COLO668 (cell line): Measurements from ENCODE around the gene GANC.
"Not testable (repeated sequence)": the region's sequence is repeated elsewhere in the genome, so short reads cannot be mapped to it uniquely, and the experiment has no call there.

ENCODE experiments used
- DNase-seq: peaks from one replicate; lab custom pipeline; 2025; ENCODE audit not compliant: unreplicated experiment; lab: John Stamatoyannopoulos, UW

Gene GANC, protein sequence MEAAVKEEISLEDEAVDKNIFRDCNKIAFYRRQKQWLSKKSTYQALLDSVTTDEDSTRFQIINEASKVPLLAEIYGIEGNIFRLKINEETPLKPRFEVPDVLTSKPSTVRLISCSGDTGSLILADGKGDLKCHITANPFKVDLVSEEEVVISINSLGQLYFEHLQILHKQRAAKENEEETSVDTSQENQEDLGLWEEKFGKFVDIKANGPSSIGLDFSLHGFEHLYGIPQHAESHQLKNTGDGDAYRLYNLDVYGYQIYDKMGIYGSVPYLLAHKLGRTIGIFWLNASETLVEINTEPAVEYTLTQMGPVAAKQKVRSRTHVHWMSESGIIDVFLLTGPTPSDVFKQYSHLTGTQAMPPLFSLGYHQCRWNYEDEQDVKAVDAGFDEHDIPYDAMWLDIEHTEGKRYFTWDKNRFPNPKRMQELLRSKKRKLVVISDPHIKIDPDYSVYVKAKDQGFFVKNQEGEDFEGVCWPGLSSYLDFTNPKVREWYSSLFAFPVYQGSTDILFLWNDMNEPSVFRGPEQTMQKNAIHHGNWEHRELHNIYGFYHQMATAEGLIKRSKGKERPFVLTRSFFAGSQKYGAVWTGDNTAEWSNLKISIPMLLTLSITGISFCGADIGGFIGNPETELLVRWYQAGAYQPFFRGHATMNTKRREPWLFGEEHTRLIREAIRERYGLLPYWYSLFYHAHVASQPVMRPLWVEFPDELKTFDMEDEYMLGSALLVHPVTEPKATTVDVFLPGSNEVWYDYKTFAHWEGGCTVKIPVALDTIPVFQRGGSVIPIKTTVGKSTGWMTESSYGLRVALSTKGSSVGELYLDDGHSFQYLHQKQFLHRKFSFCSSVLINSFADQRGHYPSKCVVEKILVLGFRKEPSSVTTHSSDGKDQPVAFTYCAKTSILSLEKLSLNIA (N-terminal part only)

DNA sequence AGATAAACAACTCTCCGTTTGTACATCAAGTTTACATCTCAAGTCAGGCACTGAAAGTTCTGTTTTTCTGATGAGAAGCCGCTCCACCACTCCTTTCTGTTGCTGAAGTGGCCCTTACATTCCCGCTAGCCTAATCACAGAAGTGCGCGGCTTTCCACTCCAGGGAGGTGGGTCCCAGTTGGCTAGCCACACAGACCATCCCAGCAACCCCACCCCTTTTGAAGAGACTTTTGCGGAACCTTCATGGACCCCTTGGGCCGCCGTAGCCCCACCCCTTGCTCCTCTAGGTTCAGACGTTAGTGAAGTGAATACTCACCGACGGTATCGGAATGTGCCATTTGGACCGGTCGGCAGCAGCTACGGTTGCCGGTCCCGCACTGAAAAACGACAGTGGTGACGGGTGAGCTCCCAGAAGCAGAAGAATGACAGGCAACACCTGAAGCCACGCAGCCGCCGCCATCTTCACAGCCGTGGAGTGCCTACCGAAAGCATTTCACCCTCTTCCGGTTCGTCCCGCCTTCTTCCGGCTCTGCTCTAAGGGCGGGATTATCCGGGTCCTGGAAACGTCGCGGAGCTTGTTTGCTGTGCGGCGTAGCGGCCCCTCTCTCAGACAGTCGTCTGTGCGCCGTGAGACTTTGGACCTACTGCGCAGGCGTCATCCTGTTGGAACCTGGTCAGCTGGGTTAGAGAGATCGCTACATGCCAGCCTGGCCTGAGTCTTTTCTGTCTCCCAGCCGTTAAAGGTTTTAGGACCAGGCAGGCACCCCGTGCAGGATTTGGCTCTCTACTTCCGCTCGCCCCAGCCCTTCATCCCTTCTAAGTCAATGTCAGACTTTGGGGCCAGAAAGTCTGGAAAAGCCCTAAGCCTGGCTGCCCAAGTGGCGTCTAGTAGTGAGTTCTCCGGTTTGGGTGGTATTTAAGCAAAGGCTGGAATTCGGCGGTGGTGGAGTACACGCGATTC is at the start of gene GANC, which contains the start of gene TMEM87A:
Gene GANC, plus strand, starts transcription at position 263 of the 961 bp plus-strand sequence. CDS start 1,281 bp downstream, outside the sequence.
Gene TMEM87A, minus strand, starts transcription at position 495 of the 961 bp plus-strand sequence. Its CDS starts 35 bp downstream, at position 460.
- DNase-seq = peak; percentile 97

GRCh38 chr15:42226648-42227047 is 46.4 kb upstream of the GANC start:
- peak; percentile 27 for DNase-seq

GRCh38 chr15:42228036-42228435 is 45.0 kb upstream of the GANC start:
- no peak for DNase-seq

DNA sequence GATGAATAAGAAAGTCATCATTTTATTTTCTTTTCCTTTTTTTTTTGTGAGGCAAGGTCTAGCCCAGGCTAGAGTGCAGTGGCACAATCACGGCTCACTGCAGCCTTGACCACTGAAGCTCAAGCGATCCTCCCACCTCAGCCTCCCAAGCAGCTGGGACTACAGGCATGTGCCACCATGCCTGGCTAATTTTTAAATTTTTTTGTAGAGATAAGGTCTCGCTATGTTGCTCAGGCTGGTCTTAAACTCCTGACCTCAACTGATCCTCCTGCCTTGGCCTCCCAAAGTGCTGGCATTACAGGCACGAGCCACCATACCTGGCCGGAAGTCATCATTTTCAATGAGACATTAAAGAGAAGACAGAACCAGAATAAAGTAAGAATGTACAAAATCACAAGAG is 44.0 kb upstream of the GANC start:
- DNase-seq = not testable (repeated sequence)

GRCh38 chr15:42231088-42231487 is 41.9 kb upstream of the GANC start:
- no peak for DNase-seq

DNA sequence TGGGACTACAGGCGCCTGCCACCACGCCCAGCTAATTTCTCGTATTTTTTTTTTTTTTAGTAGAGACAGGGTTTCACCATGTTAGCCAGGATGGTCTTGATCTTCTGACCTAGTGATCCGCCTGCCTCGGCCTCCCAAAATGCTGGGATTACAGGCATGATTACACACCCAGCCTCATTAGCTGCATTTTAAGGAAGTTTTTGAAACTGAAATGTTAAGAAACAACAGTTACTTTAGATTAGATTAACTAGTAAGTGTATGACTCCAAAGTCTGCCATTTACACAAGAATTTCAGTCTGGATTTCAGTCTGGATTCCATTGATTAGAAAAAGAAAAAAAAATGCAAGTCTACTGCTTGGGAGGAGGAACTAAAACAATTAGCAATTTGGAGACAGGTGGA is 40.4 kb upstream of the GANC start:
- no peak for DNase-seq

DNA sequence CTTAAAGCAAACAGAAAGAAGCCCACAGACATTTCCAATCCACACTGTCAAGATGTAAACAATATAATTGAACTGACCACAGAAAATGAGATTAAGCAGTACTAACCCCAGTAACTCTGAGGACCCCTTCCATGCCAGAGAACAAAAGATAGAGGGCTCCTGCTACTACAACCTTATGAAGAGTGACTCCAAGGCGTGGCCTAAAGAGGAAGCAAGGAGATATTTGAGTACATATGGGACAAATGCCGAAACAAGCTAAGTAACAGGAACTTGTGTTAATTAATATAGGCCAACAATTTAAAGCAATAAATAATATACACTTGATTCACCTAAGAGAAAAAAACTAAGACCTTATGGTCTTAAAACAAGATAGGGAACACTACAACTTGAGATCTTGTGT is 39.9 kb upstream of the GANC start:
- no peak for DNase-seq

DNA sequence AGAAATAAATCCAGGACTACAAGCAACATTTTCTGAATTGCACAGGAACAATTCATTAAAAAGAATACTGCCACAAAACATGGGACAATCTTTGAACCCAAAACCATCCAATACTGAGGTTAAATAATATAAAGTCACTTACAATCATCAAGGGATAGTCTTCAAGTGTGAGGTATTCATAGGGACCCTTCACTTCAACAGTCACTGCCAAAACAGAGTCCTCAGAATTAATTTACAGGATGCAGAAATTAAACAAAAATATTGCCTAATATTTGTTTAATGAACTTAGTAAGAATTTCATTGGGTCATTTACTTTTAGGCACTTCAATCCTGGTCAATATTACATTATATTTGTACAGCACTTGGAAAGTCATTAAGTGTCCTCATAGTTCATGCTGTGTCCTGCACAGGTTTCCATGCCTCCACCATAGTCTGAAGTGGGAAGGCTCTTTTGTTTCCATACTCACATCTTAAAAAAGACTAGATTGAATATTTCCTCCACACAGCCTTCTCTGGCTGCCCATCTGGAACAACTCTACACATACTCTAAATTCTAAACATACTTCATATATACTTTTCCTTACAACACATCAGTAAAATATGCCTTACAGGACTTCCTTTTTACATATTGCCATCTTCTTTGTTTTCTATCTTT is 33.3 kb upstream of the GANC start:
- no peak for DNase-seq

GRCh38 chr15:42240823-42241222 is 32.2 kb upstream of the GANC start:
- no peak for DNase-seq

DNA sequence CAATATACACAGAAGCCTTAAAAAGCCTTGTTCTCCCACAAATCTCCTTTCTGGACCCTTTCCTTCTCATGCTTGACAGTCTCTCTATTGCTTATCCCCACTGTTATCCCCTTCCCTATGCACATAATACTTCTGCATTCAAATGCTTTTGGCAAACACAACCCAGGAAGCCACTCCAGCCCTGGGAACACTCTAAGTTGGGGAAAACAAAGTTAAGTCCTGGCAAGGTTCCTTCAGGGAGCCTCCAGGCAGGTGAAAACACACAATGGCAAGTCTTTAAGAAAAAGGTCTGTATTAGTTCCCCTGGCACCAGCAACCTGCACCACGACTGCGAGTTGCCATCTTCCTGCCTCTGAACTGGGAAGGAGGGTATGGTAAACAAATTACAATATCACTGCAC is 19.7 kb upstream of the GANC start:
- DNase-seq = no peak

DNA sequence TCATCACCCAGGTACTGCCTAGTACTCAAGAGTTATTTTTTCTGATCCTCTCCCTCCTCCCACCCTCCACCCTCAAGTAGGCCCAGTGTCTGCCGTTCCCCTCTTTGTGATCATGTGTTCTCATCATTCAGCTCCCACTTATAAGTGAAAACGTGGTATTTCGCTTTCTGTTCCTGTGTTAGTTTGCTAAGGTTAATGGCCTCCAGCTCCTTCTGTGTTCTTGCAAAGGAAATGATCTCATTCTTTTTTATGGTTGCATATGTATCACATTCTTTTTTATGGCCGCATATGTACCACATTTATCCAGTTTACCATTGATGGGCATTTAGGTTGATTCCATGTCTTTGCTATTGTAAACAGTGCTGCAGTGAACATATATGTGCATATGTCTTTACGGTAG is 8.2 kb upstream of the GANC start:
- no peak for DNase-seq

DNA sequence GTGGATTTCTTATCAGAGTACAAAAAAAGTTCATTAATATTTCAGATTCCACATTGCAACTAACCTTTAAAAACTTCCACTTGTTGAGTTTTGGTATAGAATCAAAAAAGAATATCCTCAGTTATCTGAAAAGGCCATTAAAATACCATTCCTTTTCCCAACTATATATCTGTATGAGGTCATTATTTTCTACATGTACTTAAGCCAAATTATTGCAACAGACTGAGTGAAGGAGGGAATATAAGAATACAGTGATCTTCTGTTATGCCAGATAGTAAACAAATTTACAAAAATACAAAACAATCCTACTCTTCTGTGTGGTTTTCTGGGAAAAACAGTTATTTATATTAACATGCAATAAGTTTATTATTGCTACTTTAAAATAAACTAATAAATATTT is 5.7 kb upstream of the GANC start:
- no peak for DNase-seq

GRCh38 chr15:42270551-42270950 is 2.5 kb upstream of the GANC start:
- DNase-seq = no peak

DNA sequence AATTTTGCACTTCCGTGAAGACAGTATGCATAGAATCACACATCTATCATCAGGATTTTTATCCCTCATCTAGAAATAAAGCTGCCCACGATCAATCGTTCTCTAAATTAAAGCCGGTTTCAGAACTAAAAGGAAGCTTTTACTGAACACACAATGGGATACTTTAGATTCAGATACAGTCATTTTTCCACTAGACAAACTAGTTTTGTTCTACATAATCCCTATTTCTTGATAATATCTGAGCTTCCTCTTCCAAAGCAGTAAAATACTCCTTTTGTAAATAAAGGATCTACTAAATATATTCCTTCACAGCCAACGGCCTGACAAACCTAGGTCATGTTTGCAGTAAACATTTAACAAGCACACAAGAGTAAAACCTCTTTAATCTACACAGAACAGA is 2.0 kb upstream of the GANC start:
- DNase-seq = no peak

GRCh38 chr15:42273900-42274701 is 1.1 kb downstream of the GANC start:
- DNase-seq = peak; percentile 57

- peak; percentile 13 for DNase-seq
These were observed 1.6 kb downstream of the GANC start for GRCh38 chr15:42274702-42274989.

GRCh38 chr15:42275780-42276391 is 2.9 kb downstream of the GANC start:
- no peak for DNase-seq

- DNase-seq = no peak
These were observed 3.8 kb downstream of the GANC start for GRCh38 chr15:42276762-42277161.

- DNase-seq = no peak
These were observed 6.3 kb downstream of the GANC start for GRCh38 chr15:42279234-42279723.
